Measurements from ENCODE around the gene FCN1.

DNA sequence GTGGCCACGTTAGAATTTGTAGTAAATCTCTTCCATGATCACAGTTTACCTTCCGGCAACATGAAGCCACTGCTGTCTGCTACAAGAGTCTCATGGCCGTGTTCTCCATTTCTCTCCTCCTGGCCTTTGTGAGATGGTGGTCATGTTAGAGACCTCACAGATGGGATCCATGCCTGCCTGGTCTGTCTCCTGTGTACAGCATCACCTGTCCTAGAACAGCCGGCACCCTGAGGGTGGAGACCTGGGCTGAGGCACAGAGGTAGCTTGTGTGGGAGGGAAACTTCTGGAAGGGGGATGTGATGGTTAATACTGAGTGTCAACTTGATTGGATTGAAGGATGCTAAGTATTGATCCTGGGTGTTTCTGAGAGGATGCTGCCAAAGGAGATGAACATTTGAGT, 40.2 kb downstream of the FCN1 start:
- TF ChIP-seq, protein P1, sequence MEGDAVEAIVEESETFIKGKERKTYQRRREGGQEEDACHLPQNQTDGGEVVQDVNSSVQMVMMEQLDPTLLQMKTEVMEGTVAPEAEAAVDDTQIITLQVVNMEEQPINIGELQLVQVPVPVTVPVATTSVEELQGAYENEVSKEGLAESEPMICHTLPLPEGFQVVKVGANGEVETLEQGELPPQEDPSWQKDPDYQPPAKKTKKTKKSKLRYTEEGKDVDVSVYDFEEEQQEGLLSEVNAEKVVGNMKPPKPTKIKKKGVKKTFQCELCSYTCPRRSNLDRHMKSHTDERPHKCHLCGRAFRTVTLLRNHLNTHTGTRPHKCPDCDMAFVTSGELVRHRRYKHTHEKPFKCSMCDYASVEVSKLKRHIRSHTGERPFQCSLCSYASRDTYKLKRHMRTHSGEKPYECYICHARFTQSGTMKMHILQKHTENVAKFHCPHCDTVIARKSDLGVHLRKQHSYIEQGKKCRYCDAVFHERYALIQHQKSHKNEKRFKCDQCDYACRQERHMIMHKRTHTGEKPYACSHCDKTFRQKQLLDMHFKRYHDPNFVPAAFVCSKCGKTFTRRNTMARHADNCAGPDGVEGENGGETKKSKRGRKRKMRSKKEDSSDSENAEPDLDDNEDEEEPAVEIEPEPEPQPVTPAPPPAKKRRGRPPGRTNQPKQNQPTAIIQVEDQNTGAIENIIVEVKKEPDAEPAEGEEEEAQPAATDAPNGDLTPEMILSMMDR (IDR thresholded peaks at IDR 0.05; ENCODE audit: low read depth, low read length), result no peak
- TF ChIP-seq POLR2A (IDR thresholded peaks at IDR 0.05; ENCODE audit: extremely low read depth, insufficient read length), result no peak
- no peak for TF ChIP-seq MYC (IDR thresholded peaks at IDR 0.05; ENCODE audit: low read depth, low read length)

Data from NB4 (cell line).